SK-N-SH (cell line): Measurements from ENCODE around the gene DSE. TPM values are rescaled to one million over a fixed set of nuclear protein-coding genes. Genes with fewer than 3 reads are reported as not detected.

Source experiments
- CTCF ChIA-PET: fragments of 300-600, 350-600 bp; formaldehyde crosslinking; extraction: SDS; loops from one replicate; lab custom pipeline; 2021; lab: Yijun Ruan, JAX
- POLR2A ChIA-PET: fragments of 350-600 bp; sonication (Branson Sonifier 250); formaldehyde crosslinking; extraction: SDS; loops from one replicate; lab custom pipeline; 2020; ENCODE audit warnings: antibody characterized with exemption, inconsistent platforms; lab: Yijun Ruan, JAX
- DNase-seq: peaks from one replicate; pipeline ENCODE4 v3.0.0; 2012
- H2AFZ ChIP-seq: fragments of 200-600 bp; sonication (generic); 2 replicates; pipeline ENCODE4 v1.8.1; 2016; ENCODE audit warnings: antibody characterized with exemption, mild to moderate bottlenecking, low read depth
- H3F3A ChIP-seq: fragments of 200-600 bp; sonication (generic); replicated peaks from 2 replicates; pipeline ENCODE3; 2016; ENCODE audit warnings: antibody characterized with exemption, mild to moderate bottlenecking; ENCODE audit not compliant: insufficient read depth
- H3K27ac ChIP-seq, 2 experiments: fragments of 200-500 bp in 1 of 2; fragments of 200-600 bp in 1 of 2; sonication (Bioruptor generic) in 1 of 2; sonication (generic), shearing (Covaris generic) in 1 of 2; 2 replicates each; pipeline versions ENCODE4 v1.5.1 to v1.6.1; 2014 to 2016; ENCODE audit warnings: low read depth in 2 of 2, inconsistent platforms in 1 of 2, low read length in 1 of 2, mild to moderate bottlenecking in 1 of 2, mixed read lengths in 1 of 2
- H3K27me3 ChIP-seq: fragments of 200-600 bp; sonication (generic), shearing (Covaris generic); 2 replicates; pipeline ENCODE4 v1.6.1; 2016; ENCODE audit warnings: mixed run types; ENCODE audit not compliant: insufficient read depth
- H3K36me3 ChIP-seq, 2 experiments: fragments of 200-500 bp in 1 of 2; fragments of 200-600 bp in 1 of 2; sonication (Bioruptor generic) in 1 of 2; sonication (generic) in 1 of 2; replicated peaks in 1 of 2; 2 replicates each; pipeline versions ENCODE3 to v1.5.1; 2014 to 2016; ENCODE audit warnings: low read length in 1 of 2, mild to moderate bottlenecking in 1 of 2; ENCODE audit not compliant: insufficient read depth in 2 of 2, control insufficient read depth in 1 of 2
- H3K4me1 ChIP-seq, 2 experiments: fragments of 200-500 bp in 1 of 2; fragments of 200-600 bp in 1 of 2; sonication (Bioruptor generic) in 1 of 2; sonication (generic), shearing (Covaris generic) in 1 of 2; 2 replicates each; pipeline versions ENCODE4 v1.5.1 to v1.6.1; 2014 to 2016; ENCODE audit warnings: low read depth in 1 of 2, low read length in 1 of 2, mixed run types in 1 of 2; ENCODE audit not compliant: insufficient read depth in 2 of 2, control insufficient read depth in 1 of 2
- H3K4me2 ChIP-seq: fragments of 200-600 bp; sonication (generic), shearing (Covaris generic); 2 replicates; pipeline ENCODE4 v1.6.1; 2017; ENCODE audit warnings: mixed run types
- H3K4me3 ChIP-seq, 2 experiments: fragments of 200-500 bp in 1 of 2; fragments of 200-600 bp in 1 of 2; sonication (Bioruptor generic) in 1 of 2; sonication (generic), shearing (Covaris generic) in 1 of 2; 2 replicates each; pipeline versions ENCODE4 v1.5.1 to v1.8.1; 2014 to 2016; ENCODE audit warnings: low read depth in 2 of 2, inconsistent platforms in 1 of 2, low read length in 1 of 2, mild to moderate bottlenecking in 1 of 2, mixed read lengths in 1 of 2, moderate library complexity in 1 of 2
- H3K79me2 ChIP-seq: fragments of 200-600 bp; sonication (generic); 2 replicates; pipeline ENCODE4 v1.8.1; 2017; ENCODE audit warnings: mild to moderate bottlenecking; ENCODE audit not compliant: insufficient read depth
- H3K9ac ChIP-seq: fragments of 200-600 bp; sonication (generic); 2 replicates; pipeline ENCODE4 v1.6.1; 2017; ENCODE audit warnings: mixed run types
- H3K9me2 ChIP-seq: fragments of 200-600 bp; sonication (generic); 2 replicates; pipeline ENCODE4 v1.6.1; 2017; ENCODE audit warnings: mixed run types
- H3K9me3 ChIP-seq: fragments of 200-600 bp; sonication (generic); 2 replicates; pipeline ENCODE4 v1.6.1; 2017; ENCODE audit warnings: mixed run types, mild to moderate bottlenecking, moderate library complexity
- H4K20me1 ChIP-seq: fragments of 200-600 bp; sonication (generic); 2 replicates; pipeline ENCODE4 v1.6.1; 2017; ENCODE audit warnings: mild to moderate bottlenecking, mixed run types; ENCODE audit not compliant: insufficient read depth
- CHD2 ChIP-seq: fragments of 150-350 bp; IDR thresholded peaks from 2 replicates; pipeline ENCODE4 v1.6.1; 2018; ENCODE audit warnings: low read length; ENCODE audit not compliant: partially characterized antibody
- EP300 ChIP-seq, 2 experiments: IDR thresholded peaks; 2 replicates each; pipeline versions ENCODE4 v1.4.0 to v1.6.1; 2012; ENCODE audit warnings: borderline replicate concordance in 1 of 2, low read depth in 1 of 2, low read length in 1 of 2
- EZH2phosphoT487 ChIP-seq: fragments of 200-600 bp; sonication (generic); IDR thresholded peaks from 2 replicates; pipeline ENCODE4 v1.6.1; 2017; ENCODE audit warnings: low read depth, mixed run types, mild to moderate bottlenecking, antibody characterized with exemption, moderate library complexity, borderline replicate concordance
- FOSL2 ChIP-seq: IDR thresholded peaks from 2 replicates; pipeline ENCODE4 v1.4.0; 2012; ENCODE audit warnings: low read depth, mild to moderate bottlenecking, moderate library complexity, borderline replicate concordance
- MXI1 ChIP-seq: IDR thresholded peaks from 2 replicates; pipeline ENCODE4 v1.6.1; 2012; ENCODE audit warnings: mild to moderate bottlenecking, low read depth, low read length, improper control_type of control experiment
- NRF1 ChIP-seq: IDR thresholded peaks from 2 replicates; pipeline ENCODE4 v1.6.1; 2012; ENCODE audit warnings: low read depth, mild to moderate bottlenecking, low read length
- PBX3 ChIP-seq: IDR thresholded peaks from 2 replicates; pipeline ENCODE4; 2012
- POLR2AphosphoS5 ChIP-seq: IDR thresholded peaks from 2 replicates; pipeline ENCODE4 v1.6.1; 2012; ENCODE audit warnings: low read depth, low read length
- RAD21 ChIP-seq: IDR thresholded peaks from 2 replicates; pipeline ENCODE4 v1.6.1; 2012; ENCODE audit warnings: mild to moderate bottlenecking, low read length
- RCOR1 ChIP-seq: fragments of 150-350 bp; IDR thresholded peaks from 2 replicates; pipeline ENCODE4 v1.6.1; 2017; ENCODE audit warnings: antibody characterized with exemption, low read length
- RFX5 ChIP-seq: IDR thresholded peaks from 2 replicates; pipeline ENCODE4 v1.6.1; 2012; ENCODE audit warnings: mild to moderate bottlenecking, improper control_type of control experiment, low read length
- SIN3A ChIP-seq: IDR thresholded peaks from 2 replicates; pipeline ENCODE4 v1.6.1; 2012; ENCODE audit warnings: low read depth, mild to moderate bottlenecking, low read length, moderate library complexity, borderline replicate concordance
- TCF12 ChIP-seq: IDR thresholded peaks from 2 replicates; pipeline ENCODE4 v1.4.0; 2012
- WGBS: methylation state at CpG from one replicate; pipeline ENCODE4 v1.1.6; 2017; ENCODE audit warnings: low lambda C conversion rate; 5-methylcytosine and 5-hydroxymethylcytosine counted together
- polyA plus RNA-seq, 3 experiments: library from polyadenylated mRNA; depleted of rRNA; stranded (reverse); fragments of >200 nt; gene quantifications; 2 replicates each; pipeline ENCODE4 v1.2.3, GENCODE V29; 2012
- TF ChIP-seq, protein P1 (sequence below): fragments of 200-600 bp; sonication (generic); IDR thresholded peaks from 2 replicates; pipeline ENCODE4 v1.6.1; 2017; ENCODE audit warnings: antibody characterized with exemption, mild to moderate bottlenecking, moderate library complexity
- TF ChIP-seq, protein P2 (sequence below): IDR thresholded peaks from 2 replicates; pipeline ENCODE4 v1.6.1; 2012; ENCODE audit warnings: mild to moderate bottlenecking, low read depth, low read length, moderate library complexity
- TF ChIP-seq, protein P3 (sequence below): fragments of 150-350 bp; IDR thresholded peaks from 2 replicates; pipeline ENCODE4 v1.6.1; 2016; ENCODE audit warnings: mild to moderate bottlenecking, low read depth, low read length
- TF ChIP-seq, protein P4 (sequence below): fragments of 150-350 bp; IDR thresholded peaks from 2 replicates; pipeline ENCODE4 v1.6.1; 2017; ENCODE audit warnings: antibody characterized with exemption, low read length, low read depth, borderline replicate concordance

DSE gene
- polyA plus RNA-seq, 1 of the 3 experiments (the other 2 are of a cell fraction), result 12.7 TPM

- DNase-seq, result no peak
These were observed 42.8 kb upstream of the DSE start for GRCh38 chr6:116327803-116328527.

GRCh38 chr6:116328528-116328903 is 42.2 kb upstream of the DSE start:
- TF ChIP-seq FOSL2 (no peak), PBX3 (no peak), CHD2 (no peak), EP300 (IDR thresholded peaks at IDR 0.05; ENCODE audit: borderline replicate concordance in 1 of 2, low read depth in 1 of 2, low read length in 1 of 2) (no peak), RCOR1 (no peak), TCF12 (no peak), SIN3A (no peak), RFX5 (no peak), EZH2phosphoT487 (no peak), MXI1 (no peak), RAD21 (no peak), POLR2AphosphoS5 (no peak)
- TF ChIP-seq, protein P1, sequence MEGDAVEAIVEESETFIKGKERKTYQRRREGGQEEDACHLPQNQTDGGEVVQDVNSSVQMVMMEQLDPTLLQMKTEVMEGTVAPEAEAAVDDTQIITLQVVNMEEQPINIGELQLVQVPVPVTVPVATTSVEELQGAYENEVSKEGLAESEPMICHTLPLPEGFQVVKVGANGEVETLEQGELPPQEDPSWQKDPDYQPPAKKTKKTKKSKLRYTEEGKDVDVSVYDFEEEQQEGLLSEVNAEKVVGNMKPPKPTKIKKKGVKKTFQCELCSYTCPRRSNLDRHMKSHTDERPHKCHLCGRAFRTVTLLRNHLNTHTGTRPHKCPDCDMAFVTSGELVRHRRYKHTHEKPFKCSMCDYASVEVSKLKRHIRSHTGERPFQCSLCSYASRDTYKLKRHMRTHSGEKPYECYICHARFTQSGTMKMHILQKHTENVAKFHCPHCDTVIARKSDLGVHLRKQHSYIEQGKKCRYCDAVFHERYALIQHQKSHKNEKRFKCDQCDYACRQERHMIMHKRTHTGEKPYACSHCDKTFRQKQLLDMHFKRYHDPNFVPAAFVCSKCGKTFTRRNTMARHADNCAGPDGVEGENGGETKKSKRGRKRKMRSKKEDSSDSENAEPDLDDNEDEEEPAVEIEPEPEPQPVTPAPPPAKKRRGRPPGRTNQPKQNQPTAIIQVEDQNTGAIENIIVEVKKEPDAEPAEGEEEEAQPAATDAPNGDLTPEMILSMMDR, result no peak
- TF ChIP-seq, protein P2, sequence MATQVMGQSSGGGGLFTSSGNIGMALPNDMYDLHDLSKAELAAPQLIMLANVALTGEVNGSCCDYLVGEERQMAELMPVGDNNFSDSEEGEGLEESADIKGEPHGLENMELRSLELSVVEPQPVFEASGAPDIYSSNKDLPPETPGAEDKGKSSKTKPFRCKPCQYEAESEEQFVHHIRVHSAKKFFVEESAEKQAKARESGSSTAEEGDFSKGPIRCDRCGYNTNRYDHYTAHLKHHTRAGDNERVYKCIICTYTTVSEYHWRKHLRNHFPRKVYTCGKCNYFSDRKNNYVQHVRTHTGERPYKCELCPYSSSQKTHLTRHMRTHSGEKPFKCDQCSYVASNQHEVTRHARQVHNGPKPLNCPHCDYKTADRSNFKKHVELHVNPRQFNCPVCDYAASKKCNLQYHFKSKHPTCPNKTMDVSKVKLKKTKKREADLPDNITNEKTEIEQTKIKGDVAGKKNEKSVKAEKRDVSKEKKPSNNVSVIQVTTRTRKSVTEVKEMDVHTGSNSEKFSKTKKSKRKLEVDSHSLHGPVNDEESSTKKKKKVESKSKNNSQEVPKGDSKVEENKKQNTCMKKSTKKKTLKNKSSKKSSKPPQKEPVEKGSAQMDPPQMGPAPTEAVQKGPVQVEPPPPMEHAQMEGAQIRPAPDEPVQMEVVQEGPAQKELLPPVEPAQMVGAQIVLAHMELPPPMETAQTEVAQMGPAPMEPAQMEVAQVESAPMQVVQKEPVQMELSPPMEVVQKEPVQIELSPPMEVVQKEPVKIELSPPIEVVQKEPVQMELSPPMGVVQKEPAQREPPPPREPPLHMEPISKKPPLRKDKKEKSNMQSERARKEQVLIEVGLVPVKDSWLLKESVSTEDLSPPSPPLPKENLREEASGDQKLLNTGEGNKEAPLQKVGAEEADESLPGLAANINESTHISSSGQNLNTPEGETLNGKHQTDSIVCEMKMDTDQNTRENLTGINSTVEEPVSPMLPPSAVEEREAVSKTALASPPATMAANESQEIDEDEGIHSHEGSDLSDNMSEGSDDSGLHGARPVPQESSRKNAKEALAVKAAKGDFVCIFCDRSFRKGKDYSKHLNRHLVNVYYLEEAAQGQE, result no peak
- TF ChIP-seq, protein P3, sequence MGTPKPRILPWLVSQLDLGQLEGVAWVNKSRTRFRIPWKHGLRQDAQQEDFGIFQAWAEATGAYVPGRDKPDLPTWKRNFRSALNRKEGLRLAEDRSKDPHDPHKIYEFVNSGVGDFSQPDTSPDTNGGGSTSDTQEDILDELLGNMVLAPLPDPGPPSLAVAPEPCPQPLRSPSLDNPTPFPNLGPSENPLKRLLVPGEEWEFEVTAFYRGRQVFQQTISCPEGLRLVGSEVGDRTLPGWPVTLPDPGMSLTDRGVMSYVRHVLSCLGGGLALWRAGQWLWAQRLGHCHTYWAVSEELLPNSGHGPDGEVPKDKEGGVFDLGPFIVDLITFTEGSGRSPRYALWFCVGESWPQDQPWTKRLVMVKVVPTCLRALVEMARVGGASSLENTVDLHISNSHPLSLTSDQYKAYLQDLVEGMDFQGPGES, result no peak
- TF ChIP-seq, protein P4, sequence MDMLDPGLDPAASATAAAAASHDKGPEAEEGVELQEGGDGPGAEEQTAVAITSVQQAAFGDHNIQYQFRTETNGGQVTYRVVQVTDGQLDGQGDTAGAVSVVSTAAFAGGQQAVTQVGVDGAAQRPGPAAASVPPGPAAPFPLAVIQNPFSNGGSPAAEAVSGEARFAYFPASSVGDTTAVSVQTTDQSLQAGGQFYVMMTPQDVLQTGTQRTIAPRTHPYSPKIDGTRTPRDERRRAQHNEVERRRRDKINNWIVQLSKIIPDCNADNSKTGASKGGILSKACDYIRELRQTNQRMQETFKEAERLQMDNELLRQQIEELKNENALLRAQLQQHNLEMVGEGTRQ, result no peak
- TF ChIP-seq, all 33 proteins: peak for 0
- Histone ChIP-seq H3K9me3 (no peaks in the 10 kb centered on the region), H3K9ac (no peak overlapping the region), H3F3A (no peaks in the 10 kb centered on the region), H4K20me1 (no peaks in the 10 kb centered on the region), H2AFZ (no peak overlapping the region), H3K27ac (no peak overlapping the region), H3K4me1 (peaks cover 0 to 5% of the 10 kb centered on the region in 2 experiments; a peak in 1 of 4 replicates), H3K79me2 (no peaks in the 10 kb centered on the region), H3K9me2 (no peaks in the 10 kb centered on the region), H3K27me3 (no peaks in the 10 kb centered on the region), H3K4me3 (no peak overlapping the region), H3K4me2 (no peak overlapping the region), H3K36me3 (no peaks in the 10 kb centered on the region)
- CTCF ChIA-PET, result no interaction called here
- POLR2A ChIA-PET, result no interaction called here
- 95% methylated on average over 1 of the region's 1 CpG for WGBS
- no peak for DNase-seq

More at GRCh38 chr6:116327803-116328527, 42.8 kb upstream of the DSE start:
- Histone ChIP-seq H4K20me1 (no peaks in the 10 kb centered on the region), H3K9me3 (no peaks in the 10 kb centered on the region), H3K4me3 (no peak overlapping the region), H3K9ac (no peak overlapping the region), H3F3A (no peaks in the 10 kb centered on the region), H3K79me2 (no peaks in the 10 kb centered on the region), H3K4me2 (no peak overlapping the region), H3K27me3 (no peaks in the 10 kb centered on the region), H2AFZ (no peak overlapping the region), H3K27ac (no peak overlapping the region), H3K4me1 (peaks cover 0 to 5% of the 10 kb centered on the region in 2 experiments; a peak in 1 of 4 replicates), H3K36me3 (no peaks in the 10 kb centered on the region), H3K9me2 (no peaks in the 10 kb centered on the region)
- no peak for TF ChIP-seq NRF1
- ChIA-PET CTCF (no interaction called here), POLR2A (no interaction called here)
- 90% methylated on average over 6 of the region's 6 CpGs for WGBS
